ENCODE data around the gene C19orf67.

GRCh38 chr19:14114854-14115253 is 29.3 kb upstream of the C19orf67 start:
- TF ChIP-seq ZNF416 (tag by site-specific recombination; IDR thresholded peaks at IDR 0.05), result no peak
- no peak for TF ChIP-seq ZNF621 (tag by site-specific recombination; IDR thresholded peaks at IDR 0.05)
- TF ChIP-seq ATF2 (tag by site-specific recombination; IDR thresholded peaks at IDR 0.05; ENCODE audit: low read depth), result no peak
- TF ChIP-seq ZBTB11 (tag by site-specific recombination; conservative IDR thresholded peaks at IDR 0.05; ENCODE audit: low read depth), result no peak
- TF ChIP-seq PBX3 (CRISPR knock-in tag; IDR thresholded peaks at IDR 0.05), result no peak
